Panc1 (cell line): ENCODE measurements around the gene ENTPD7.

Experiments
- POLR2AphosphoS5 ChIP-seq: IDR thresholded peaks from 2 replicates; pipeline ENCODE4 v1.6.1; 2012; ENCODE audit warnings: mild to moderate bottlenecking, low read depth, low read length, moderate library complexity
- REST ChIP-seq, 2 experiments: IDR thresholded peaks; 2 replicates each; pipeline ENCODE4 v1.6.1; 2011 to 2012; ENCODE audit warnings: low read depth in 2 of 2, control low read depth in 1 of 2, low read length in 1 of 2, mild to moderate bottlenecking in 1 of 2, moderate library complexity in 1 of 2; ENCODE audit not compliant: insufficient read depth in 1 of 2
- TF ChIP-seq, protein P1 (sequence below): fragments of 450-650 bp; IDR thresholded peaks from 2 replicates; pipeline ENCODE4 v1.5.1; 2017; ENCODE audit warnings: mild to moderate bottlenecking

DNA sequence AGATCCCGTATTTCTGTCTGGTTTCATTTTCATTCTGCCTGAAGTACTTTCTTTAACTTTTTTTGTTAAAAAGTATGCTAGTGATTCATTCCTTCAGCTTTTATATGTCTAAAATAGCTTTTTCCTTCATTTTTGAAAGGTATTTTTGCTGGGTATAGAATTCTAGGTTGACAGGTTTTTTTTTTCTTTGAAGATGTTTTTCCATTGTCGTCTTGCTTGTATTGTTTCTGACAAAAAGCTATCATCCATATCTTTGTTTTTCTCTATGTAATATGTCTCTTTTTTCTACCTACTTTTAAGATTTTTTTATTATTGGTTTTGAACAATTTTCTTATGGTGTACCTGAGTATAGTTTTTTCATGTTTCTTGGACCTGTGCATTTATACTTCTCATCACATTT, 81.0 kb downstream of the ENTPD7 start:
- TF ChIP-seq, protein P1, sequence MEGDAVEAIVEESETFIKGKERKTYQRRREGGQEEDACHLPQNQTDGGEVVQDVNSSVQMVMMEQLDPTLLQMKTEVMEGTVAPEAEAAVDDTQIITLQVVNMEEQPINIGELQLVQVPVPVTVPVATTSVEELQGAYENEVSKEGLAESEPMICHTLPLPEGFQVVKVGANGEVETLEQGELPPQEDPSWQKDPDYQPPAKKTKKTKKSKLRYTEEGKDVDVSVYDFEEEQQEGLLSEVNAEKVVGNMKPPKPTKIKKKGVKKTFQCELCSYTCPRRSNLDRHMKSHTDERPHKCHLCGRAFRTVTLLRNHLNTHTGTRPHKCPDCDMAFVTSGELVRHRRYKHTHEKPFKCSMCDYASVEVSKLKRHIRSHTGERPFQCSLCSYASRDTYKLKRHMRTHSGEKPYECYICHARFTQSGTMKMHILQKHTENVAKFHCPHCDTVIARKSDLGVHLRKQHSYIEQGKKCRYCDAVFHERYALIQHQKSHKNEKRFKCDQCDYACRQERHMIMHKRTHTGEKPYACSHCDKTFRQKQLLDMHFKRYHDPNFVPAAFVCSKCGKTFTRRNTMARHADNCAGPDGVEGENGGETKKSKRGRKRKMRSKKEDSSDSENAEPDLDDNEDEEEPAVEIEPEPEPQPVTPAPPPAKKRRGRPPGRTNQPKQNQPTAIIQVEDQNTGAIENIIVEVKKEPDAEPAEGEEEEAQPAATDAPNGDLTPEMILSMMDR: no peak
- no peak for TF ChIP-seq REST (IDR thresholded peaks at IDR 0.05; ENCODE audit: insufficient read depth in 1 of 2, low read depth in 2 of 2, low read length in 1 of 2)
- TF ChIP-seq POLR2AphosphoS5: no peak
